ENCODE measurements around the gene UCP2.
A peak's percentile ranks its signal among the peaks of the same experiment; 100 is the strongest.

UCP2 gene

GRCh38 chr11:73997120-73997770, 14.6 kb upstream of the UCP2 start:
- H3K27ac ChIP-seq, result peak overlapping the region; percentile 54

GRCh38 chr11:73996161-73996747, 13.6 kb upstream of the UCP2 start:
- peak overlapping the region; percentile 54 for H3K27ac ChIP-seq
- TF ChIP-seq CTCF (conservative IDR thresholded peaks at IDR 0.05), result no peak

More at GRCh38 chr11:73997120-73997770, 14.6 kb upstream of the UCP2 start:
- no peak for TF ChIP-seq CTCF (conservative IDR thresholded peaks at IDR 0.05)

- peak overlapping the region; percentile 54 for H3K27ac ChIP-seq
- no peak for TF ChIP-seq CTCF (conservative IDR thresholded peaks at IDR 0.05)
These were observed 13.1 kb upstream of the UCP2 start for GRCh38 chr11:73995731-73996130.

GRCh38 chr11:73995247-73995646, 12.6 kb upstream of the UCP2 start:
- H3K27ac ChIP-seq, result peak overlapping the region; percentile 54
- TF ChIP-seq CTCF (conservative IDR thresholded peaks at IDR 0.05), result no peak

- H3K27ac ChIP-seq, result no peak overlapping the region
- no peak for TF ChIP-seq CTCF (conservative IDR thresholded peaks at IDR 0.05)
These were observed 8.9 kb upstream of the UCP2 start for GRCh38 chr11:73991471-73992006.

- H3K27ac ChIP-seq, result no peak overlapping the region
- no peak for TF ChIP-seq CTCF (conservative IDR thresholded peaks at IDR 0.05)
These were observed 8.1 kb upstream of the UCP2 start for GRCh38 chr11:73990730-73991129.

- H3K27ac ChIP-seq, result no peak overlapping the region
- TF ChIP-seq CTCF (conservative IDR thresholded peaks at IDR 0.05), result peak; percentile 51
These were observed 6.5 kb upstream of the UCP2 start for GRCh38 chr11:73989156-73989555.
